ENCODE data around the gene SCYGR6.

- TF ChIP-seq POLR2AphosphoS5 (IDR thresholded peaks at IDR 0.05; ENCODE audit: low read depth, low read length) (no peak), POLR2A (IDR thresholded peaks at IDR 0.05; ENCODE audit: low read depth, low read length) (no peak), TAF1 (IDR thresholded peaks at IDR 0.05; ENCODE audit: low read depth, low read length) (no peak), PAX5 (IDR thresholded peaks at IDR 0.05; ENCODE audit: insufficient read depth, low read length, severe bottlenecking) (no peak), POU2F2 (IDR thresholded peaks at IDR 0.05; ENCODE audit: low read depth, low read length) (no peak), SPI1 (IDR thresholded peaks at IDR 0.05; ENCODE audit: low read depth, low read length) (no peak)
These were observed 21.3 kb downstream of the SCYGR6 start for GRCh38 chr2:227703280-227703732.
